Activated T-helper 1 cell treated with Interleukin-2 at 50 U/mL for 16 hours (primary cell): ENCODE data around the gene PURA.

Experiments
- DNase-seq: peaks from one replicate; pipeline ENCODE4 v3.0.0-alpha.2; 2020; ENCODE audit warnings: low read depth

The PURA gene

GRCh38 chr5:140109759-140110645 is 3.9 kb upstream of the PURA start:
- DNase-seq: no peak

- DNase-seq: no peak
Observed at GRCh38 chr5:140110646-140110957, 3.3 kb upstream of the PURA start.

GRCh38 chr5:140111011-140111858 is 2.7 kb upstream of the PURA start:
- no peak for DNase-seq

- no peak for DNase-seq
Observed at GRCh38 chr5:140111859-140112551, 1.9 kb upstream of the PURA start.

GRCh38 chr5:140112685-140113179 is 1.2 kb upstream of the PURA start:
- DNase-seq: no peak

- peak; percentile 12 for DNase-seq
Observed at GRCh38 chr5:140113180-140113698, 670 bp upstream of the PURA start.

- DNase-seq: peak; percentile 18
Observed at GRCh38 chr5:140114341-140115185, 654 bp downstream of the PURA start.

GRCh38 chr5:140115186-140115500 is 1.2 kb downstream of the PURA start:
- no peak for DNase-seq

GRCh38 chr5:140116716-140117115 is 2.8 kb downstream of the PURA start:
- DNase-seq: no peak

GRCh38 chr5:140117523-140117922 is 3.6 kb downstream of the PURA start:
- DNase-seq: no peak

- no peak for DNase-seq
Observed at GRCh38 chr5:140118302-140118936, 4.5 kb downstream of the PURA start.

GRCh38 chr5:140125637-140126036 is 11.7 kb downstream of the PURA start, which contains the start of gene IGIP:
TSS of gene IGIP (plus strand) at chr5:140125937. CDS start at chr5:140128477, 2,540 bp downstream.
- no peak for DNase-seq

- DNase-seq: no peak
Observed at GRCh38 chr5:140126315-140127012, 12.6 kb downstream of the PURA start.

GRCh38 chr5:140128376-140128775 is 14.5 kb downstream of the PURA start:
- DNase-seq: no peak

GRCh38 chr5:140130949-140131733 is 17.2 kb downstream of the PURA start:
- no peak for DNase-seq

GRCh38 chr5:140131967-140132409 is 18.1 kb downstream of the PURA start:
- DNase-seq: no peak

GRCh38 chr5:140133514-140134167 is 19.7 kb downstream of the PURA start:
- DNase-seq: no peak

- DNase-seq: no peak
Observed at GRCh38 chr5:140134277-140134935, 20.5 kb downstream of the PURA start.
